ENCODE measurements around the gene RTL5. TPM values are rescaled to one million over a fixed set of nuclear protein-coding genes. Genes with fewer than 3 reads are reported as not detected.

The RTL5 gene
- total and polyA plus RNA-seq, 2 donors (not counting 1 experiment from before 2014, with no cell fraction given) = 4.2 to 4.5 TPM

DNA sequence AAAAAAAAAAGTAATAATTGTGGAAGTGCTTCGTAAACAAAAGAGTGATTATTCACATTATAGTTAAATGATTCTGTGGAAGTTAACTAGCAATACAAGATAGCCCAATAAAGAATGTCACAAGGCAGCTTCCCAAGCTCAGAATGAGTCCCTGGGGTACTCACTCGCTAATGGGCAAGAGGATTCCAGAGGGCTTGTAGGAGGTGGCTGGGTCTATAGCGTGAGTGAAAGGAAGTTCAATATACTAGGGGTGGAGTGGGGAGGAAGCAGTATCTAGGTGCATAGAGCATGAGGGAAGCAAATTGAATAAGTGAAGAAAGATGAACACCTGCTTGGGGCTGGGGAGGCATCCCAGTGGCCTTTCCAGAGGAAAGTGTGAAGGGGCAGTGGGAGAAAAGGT, 42.5 kb downstream of the RTL5 start:
- H3K9ac ChIP-seq (ENCODE audit: insufficient read depth, low read length) = no peak overlapping the region
- H3K27me3 ChIP-seq (ENCODE audit: control insufficient read depth, insufficient read depth, low read length) = no peaks in the 10 kb centered on the region
- H4K20me1 ChIP-seq (ENCODE audit: control insufficient read depth, extremely low read depth, insufficient read depth, low read length) = no peaks in the 10 kb centered on the region
- no peaks in the 10 kb centered on the region for H3K9me3 ChIP-seq (ENCODE audit: control insufficient read depth, insufficient read depth, low read depth, low read length)
- H3K4me1 ChIP-seq (ENCODE audit: control insufficient read depth, extremely low read depth, insufficient read depth, low read length) = no peaks in the 10 kb centered on the region
- H2AFZ ChIP-seq (ENCODE audit: low read length) = no peak overlapping the region
- DNase-seq (ENCODE audit: low read depth in 2 of 2) = no peak
- no peaks in the 10 kb centered on the region for H3K79me2 ChIP-seq (ENCODE audit: control insufficient read depth, insufficient read depth, low read length)
- no peaks in the 10 kb centered on the region for H3K36me3 ChIP-seq (ENCODE audit: control insufficient read depth, insufficient read depth, low read length)
- no peak overlapping the region for H3K4me3 ChIP-seq (replicated peaks in 1 of 4; ENCODE audit: control extremely low read depth in 1 of 4, insufficient read depth in 1 of 4, low read depth in 3 of 4, low read length in 4 of 4)
- no peak overlapping the region for H3K27ac ChIP-seq (ENCODE audit: insufficient read depth, low read length)
- TF ChIP-seq EZH2 (IDR thresholded peaks at IDR 0.05; ENCODE audit: low read length, missing control alignments) = no peak
- no peak for TF ChIP-seq CTCF (conservative IDR thresholded peaks at IDR 0.05 in 1 of 2, IDR thresholded peaks at IDR 0.05 in 1 of 2; ENCODE audit: low read depth in 1 of 2, low read length in 2 of 2)
- no peak overlapping the region for H3K4me2 ChIP-seq (ENCODE audit: extremely low read depth, insufficient read depth, low read length)

GRCh38 chrX:72088761-72089160, 43.0 kb downstream of the RTL5 start:
- H3K9me3 ChIP-seq (ENCODE audit: control insufficient read depth, insufficient read depth, low read depth, low read length) = no peaks in the 10 kb centered on the region
- H3K4me1 ChIP-seq (ENCODE audit: control insufficient read depth, extremely low read depth, insufficient read depth, low read length) = no peaks in the 10 kb centered on the region
- DNase-seq (ENCODE audit: low read depth in 2 of 2) = no peak
- TF ChIP-seq CTCF (conservative IDR thresholded peaks at IDR 0.05 in 1 of 2, IDR thresholded peaks at IDR 0.05 in 1 of 2; ENCODE audit: low read depth in 1 of 2, low read length in 2 of 2) = no peak
- no peak for TF ChIP-seq EZH2 (IDR thresholded peaks at IDR 0.05; ENCODE audit: low read length, missing control alignments)
- H4K20me1 ChIP-seq (ENCODE audit: control insufficient read depth, extremely low read depth, insufficient read depth, low read length) = no peaks in the 10 kb centered on the region
- no peak overlapping the region for H2AFZ ChIP-seq (ENCODE audit: low read length)
- H3K4me2 ChIP-seq (ENCODE audit: extremely low read depth, insufficient read depth, low read length) = no peak overlapping the region
- H3K79me2 ChIP-seq (ENCODE audit: control insufficient read depth, insufficient read depth, low read length) = no peaks in the 10 kb centered on the region
- no peak overlapping the region for H3K9ac ChIP-seq (ENCODE audit: insufficient read depth, low read length)
- no peaks in the 10 kb centered on the region for H3K36me3 ChIP-seq (ENCODE audit: control insufficient read depth, insufficient read depth, low read length)
- H3K27me3 ChIP-seq (ENCODE audit: control insufficient read depth, insufficient read depth, low read length) = no peaks in the 10 kb centered on the region
- no peak overlapping the region for H3K4me3 ChIP-seq (replicated peaks in 1 of 4; ENCODE audit: control extremely low read depth in 1 of 4, insufficient read depth in 1 of 4, low read depth in 3 of 4, low read length in 4 of 4)
- H3K27ac ChIP-seq (ENCODE audit: insufficient read depth, low read length) = no peak overlapping the region

DNA sequence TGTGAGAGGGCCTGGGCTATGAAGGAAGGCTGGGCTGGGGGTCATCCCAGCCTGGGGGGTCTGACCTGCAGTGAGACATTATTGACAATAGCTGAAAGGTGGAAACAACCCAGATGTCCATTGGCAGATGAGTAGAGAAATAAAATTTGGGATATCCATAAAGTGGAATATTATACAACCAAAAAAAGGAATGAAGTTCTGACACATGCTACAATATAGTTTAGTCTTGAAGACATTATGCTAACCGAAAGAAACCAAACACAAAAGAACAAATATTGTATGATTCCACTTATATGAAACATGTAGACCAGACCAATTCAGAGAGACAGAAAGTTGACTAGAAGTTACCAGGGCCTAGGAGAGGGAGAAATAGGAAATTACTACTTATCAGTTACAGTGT, 44.7 kb downstream of the RTL5 start:
- Histone ChIP-seq H3K27ac (ENCODE audit: insufficient read depth, low read length) (no peak overlapping the region), H3K9me3 (ENCODE audit: control insufficient read depth, insufficient read depth, low read depth, low read length) (no peaks in the 10 kb centered on the region), H3K79me2 (ENCODE audit: control insufficient read depth, insufficient read depth, low read length) (no peaks in the 10 kb centered on the region), H3K36me3 (ENCODE audit: control insufficient read depth, insufficient read depth, low read length) (no peaks in the 10 kb centered on the region), H2AFZ (ENCODE audit: low read length) (no peak overlapping the region), H4K20me1 (ENCODE audit: control insufficient read depth, extremely low read depth, insufficient read depth, low read length) (no peaks in the 10 kb centered on the region), H3K9ac (ENCODE audit: insufficient read depth, low read length) (no peak overlapping the region), H3K4me3 (replicated peaks in 1 of 4; ENCODE audit: control extremely low read depth in 1 of 4, insufficient read depth in 1 of 4, low read depth in 3 of 4, low read length in 4 of 4) (no peak overlapping the region), H3K27me3 (ENCODE audit: control insufficient read depth, insufficient read depth, low read length) (no peaks in the 10 kb centered on the region), H3K4me1 (ENCODE audit: control insufficient read depth, extremely low read depth, insufficient read depth, low read length) (no peaks in the 10 kb centered on the region), H3K4me2 (ENCODE audit: extremely low read depth, insufficient read depth, low read length) (no peak overlapping the region)
- TF ChIP-seq CTCF (conservative IDR thresholded peaks at IDR 0.05 in 1 of 2, IDR thresholded peaks at IDR 0.05 in 1 of 2; ENCODE audit: low read depth in 1 of 2, low read length in 2 of 2) (no peak), EZH2 (IDR thresholded peaks at IDR 0.05; ENCODE audit: low read length, missing control alignments) (no peak)
- DNase-seq (ENCODE audit: low read depth in 2 of 2) = no peak
